Left ventricle myocardium superior (tissue), 1 donor: ENCODE results near the gene PIP5K1C. TPM values are rescaled to one million over a fixed set of nuclear protein-coding genes. Genes with fewer than 3 reads are reported as not detected.

ENCODE experiments used
- ATAC-seq: fragments of 200-7000 bp; cut with Tn5 transposase; one replicate; pipeline ENCODE4 v1.9.1; 2020; ENCODE audit warnings: mild to moderate bottlenecking, moderate library complexity
- DNase-seq: peaks from one replicate; pipeline ENCODE4 v3.0.0-alpha.2; 2020
- intact Hi-C: fragments of 100-400 bp; cut with micrococcal nuclease; formaldehyde crosslinking; loops from one replicate; pipeline ENCODE4 v1.11.0; 2022
- total RNA-seq: library from RNA; stranded (reverse); fragmentation: NEBNext Ultra II Directional; extraction: Animal tissue kit (Norgen Biotek cat#: 25700); gene quantifications from one replicate; pipeline ENCODE4 v1.2.1, GENCODE V29; 2021
- donor health status: DM: no; HTN: yes; CAD: no; lungs with severe emphysema.

The PIP5K1C gene
- total RNA-seq, 1 donor from 2014 or later: 34.7 TPM

DNA sequence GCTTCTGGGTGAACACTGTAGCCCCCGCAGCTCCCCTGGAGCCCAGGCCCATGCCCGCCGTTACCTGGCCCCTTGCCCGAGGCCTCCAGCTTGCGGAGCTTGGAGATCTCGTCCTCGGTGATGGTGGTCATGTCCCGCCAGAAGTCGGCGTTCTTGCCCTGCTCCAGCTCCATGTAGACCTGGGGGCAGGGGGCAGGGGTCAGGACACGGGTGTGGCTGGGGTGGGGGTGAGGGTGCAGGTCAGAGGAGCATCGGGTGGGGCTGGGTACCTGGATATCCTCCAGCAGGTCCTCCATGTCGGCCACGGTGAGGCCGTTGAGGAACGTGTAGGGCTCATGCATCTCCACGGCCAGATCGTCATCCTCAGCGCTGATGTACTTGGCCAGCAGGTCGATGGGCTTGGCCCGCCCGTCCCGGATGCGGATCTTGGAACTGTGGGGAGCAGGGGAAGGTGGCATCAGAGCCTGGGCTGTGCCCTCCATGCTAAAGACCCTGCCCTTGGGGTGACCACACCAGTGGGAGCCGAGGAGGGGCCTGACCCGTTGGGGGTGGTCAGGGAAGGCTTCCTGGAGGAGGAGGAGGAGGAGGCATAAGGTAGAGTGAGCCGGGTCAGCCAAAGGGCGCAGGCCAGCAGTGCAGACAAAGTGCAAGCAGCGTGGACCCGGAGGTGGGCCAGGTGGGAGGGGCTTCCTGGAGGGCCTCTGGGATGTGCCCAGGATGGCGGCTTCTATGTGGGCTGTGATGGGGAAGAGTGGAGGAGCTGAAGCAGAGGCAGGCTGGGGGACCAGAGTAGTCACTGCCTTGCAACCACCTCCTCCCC lies 81.2 kb downstream of the PIP5K1C start:
- ATAC-seq (no peak), DNase-seq (no peak)
- intact Hi-C loops: no loop called here

- peak; percentile 84 for ATAC-seq
- DNase-seq: peak; percentile 84
- intact Hi-C loops: no loop called here
Observed at GRCh38 chr19:3618144-3618810, 82.0 kb downstream of the PIP5K1C start.

GRCh38 chr19:3617463-3617862 lies 82.8 kb downstream of the PIP5K1C start:
- ATAC-seq (peak; percentile 34), DNase-seq (no peak)
- intact Hi-C loops: no loop called here

DNA sequence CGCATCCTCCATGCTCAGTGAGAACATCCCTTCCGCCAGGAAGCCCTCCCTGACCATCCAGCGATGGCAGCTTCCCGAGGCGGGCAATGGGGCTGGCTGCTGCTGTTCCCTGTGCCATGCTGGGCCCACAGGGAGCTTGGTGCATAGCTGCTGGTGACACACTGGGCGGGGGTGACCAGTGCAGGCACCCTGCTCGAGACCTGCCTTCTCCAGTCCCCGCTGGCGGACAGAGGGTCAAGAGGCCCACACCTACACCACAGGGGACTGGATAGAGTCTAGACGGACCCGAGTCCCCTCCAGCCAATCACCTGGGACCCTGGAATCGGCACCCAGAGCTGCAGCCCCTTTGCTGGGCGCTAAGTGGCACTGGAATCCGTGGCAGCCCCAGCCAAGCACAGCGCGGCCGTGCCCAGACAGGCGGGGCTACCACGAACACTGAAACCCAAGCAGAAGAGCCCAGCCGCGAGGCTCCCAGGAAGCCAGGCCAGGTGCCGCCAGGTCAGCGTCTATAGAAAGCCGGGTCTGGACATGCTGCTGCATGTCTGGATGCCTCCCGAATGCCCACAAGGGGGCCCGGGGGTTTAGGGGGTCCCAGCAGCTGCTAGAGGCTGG lies 84.6 kb downstream of the PIP5K1C start:
- DNase-seq (no peak), ATAC-seq (no peak)
- intact Hi-C loops: no loop called here

DNA sequence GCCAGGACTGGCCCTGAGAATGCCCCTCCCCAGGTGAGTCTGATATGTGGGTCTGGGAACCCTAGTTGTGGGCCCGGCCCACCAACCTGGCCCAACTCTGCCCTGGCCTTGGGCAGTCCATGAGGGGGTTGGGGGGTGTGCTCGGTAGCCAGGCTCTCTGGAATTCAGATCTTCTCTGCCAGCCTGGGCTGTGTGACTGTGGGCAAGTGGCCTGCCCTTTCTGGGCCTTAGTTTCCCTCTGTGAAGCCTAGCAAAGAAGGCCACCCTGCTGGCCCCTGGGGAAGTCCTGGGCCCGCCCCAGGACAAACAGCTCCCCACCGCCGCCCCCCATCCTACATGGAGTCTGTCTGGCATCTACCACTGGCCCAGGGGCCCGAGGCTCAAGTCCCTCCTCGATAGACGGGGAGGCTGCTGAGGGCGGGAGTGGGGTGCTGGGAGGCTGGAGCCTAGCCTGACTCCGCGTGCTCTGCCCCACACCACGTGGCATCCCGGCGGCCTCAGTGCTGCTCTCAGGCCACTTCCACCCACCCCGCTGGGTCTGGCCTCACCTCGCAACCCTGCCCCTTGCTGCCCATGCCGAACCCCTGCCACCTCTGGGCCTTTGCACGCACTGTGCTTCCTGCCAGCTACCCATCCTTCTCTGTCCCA lies 85.3 kb downstream of the PIP5K1C start:
- intact Hi-C loops: no loop called here
- ATAC-seq (no peak), DNase-seq (no peak)

GRCh38 chr19:3613818-3614661 lies 86.2 kb downstream of the PIP5K1C start:
- no peak for ATAC-seq
- intact Hi-C loops: no loop called here
- no peak for DNase-seq

GRCh38 chr19:3612901-3613741 lies 87.1 kb downstream of the PIP5K1C start:
- ATAC-seq (no peak), DNase-seq (no peak)
- intact Hi-C loops: no loop called here

DNA sequence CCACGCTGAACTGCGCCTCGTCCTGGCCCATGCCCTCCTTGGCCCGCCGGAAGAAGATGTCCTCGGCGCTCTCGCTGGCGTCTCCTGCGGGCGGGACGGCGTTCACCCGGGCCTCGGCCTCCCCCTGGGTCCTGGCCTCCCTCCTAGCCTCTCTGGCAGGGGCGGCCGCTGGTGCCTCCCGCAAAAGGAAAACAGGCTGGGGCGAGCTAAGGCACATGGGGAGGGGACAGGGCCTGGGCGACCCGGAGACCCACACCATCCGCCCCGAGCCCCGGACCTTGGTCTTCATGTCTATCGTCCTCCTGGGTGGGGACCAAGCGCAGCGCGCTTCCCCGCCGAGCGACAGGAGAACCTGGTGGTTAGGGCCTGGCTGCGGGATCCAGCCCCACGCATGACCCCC lies 87.9 kb downstream of the PIP5K1C start:
- ATAC-seq (no peak), DNase-seq (no peak)
- intact Hi-C loops: no loop called here

GRCh38 chr19:3611841-3612240 lies 88.4 kb downstream of the PIP5K1C start:
- intact Hi-C loops: no loop called here
- ATAC-seq (no peak), DNase-seq (no peak)

DNA sequence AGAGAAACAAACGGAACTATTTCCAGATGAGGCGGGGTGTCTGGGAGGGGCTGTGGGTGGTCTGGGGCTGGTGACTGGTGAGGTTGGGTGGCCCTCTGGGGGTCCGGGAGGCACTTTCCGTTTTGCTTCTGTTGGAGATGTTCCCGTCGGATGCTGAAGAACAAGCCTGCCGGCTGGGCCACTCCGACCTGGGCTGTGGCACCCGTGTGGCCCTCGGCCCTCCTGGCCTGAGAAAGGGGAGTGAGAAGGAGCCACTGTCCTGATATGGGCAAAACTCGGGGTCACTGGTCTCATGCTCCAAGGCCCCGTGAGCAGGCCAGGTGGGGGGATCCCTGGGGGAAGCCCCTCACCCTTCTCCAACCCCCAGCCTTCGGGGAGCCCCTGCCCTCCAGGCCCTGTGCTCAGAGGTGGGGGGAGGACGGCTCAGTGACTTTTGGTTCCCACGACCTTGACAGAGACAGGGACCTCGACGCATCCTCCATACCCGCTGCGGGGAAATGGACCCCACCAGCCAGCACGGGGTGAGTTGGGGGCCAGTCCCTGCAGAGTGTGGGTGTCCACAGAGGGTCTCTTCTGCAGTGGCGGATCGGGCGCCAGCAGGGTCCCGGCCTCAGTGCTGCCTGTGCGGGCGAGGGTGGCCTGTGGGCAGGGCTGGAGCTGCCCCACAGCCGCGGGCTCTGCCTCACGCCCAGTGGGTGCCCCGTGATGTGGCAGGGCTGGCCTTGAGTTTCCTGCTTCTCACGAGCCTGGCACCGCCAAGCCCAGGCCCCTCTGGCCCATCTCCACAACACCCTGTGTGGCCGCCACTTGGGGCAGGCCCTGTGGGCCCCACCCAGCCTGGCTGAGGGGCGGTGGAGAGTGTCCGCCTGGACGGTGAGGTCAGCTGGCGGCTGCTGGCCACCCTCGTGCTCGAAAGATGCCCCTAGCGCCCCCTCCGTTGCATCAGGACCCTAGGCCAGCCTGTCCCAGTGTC lies 89.2 kb downstream of the PIP5K1C start:
- DNase-seq (no peak), ATAC-seq (no peak)
- intact Hi-C loops: no loop called here

DNA sequence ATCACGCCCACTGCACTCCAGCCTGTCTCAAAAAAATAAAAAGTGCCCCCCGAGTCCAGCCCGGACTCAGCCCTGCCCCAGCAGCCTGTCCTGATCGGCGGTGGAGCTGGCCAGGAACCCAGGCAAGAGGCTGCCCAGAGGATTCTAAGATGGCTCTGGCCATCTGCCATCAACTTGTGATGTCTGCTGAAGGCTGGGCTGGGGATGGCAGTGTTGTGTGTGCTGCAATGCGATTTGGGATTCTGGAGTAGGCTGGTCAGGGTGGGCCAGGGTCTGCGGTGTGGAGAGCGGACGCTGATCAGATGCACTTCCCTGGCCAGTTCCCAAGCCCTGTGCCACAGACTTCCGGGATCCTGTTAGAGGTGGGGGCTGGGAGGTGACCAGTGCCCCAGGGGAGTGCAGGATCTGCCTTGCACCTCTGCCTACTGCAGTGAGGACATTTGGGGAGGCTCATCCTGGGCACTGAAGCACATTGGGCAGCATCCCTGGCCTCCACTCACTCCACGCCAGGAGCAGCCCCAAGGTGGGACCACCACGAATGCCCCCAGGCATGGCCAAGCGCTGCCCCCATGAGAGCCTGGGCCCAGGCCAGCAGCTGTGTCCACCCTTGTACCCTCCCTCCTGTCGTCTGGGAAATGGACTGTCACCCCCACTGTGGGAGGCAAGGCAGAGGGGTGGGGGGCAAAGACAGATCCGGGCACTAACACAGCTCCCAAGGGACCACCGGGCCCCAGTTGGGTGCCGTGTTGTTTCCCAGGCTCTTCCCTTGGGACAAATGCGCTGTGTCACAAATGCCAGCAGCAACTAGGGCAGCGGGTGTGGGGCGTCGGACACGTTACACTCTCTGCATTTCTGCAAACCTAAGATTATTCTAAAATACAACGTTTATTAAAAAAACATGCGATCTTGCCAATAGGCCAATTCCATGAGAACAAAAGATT lies 90.2 kb downstream of the PIP5K1C start:
- DNase-seq (no peak), ATAC-seq (no peak)
- intact Hi-C loops: no loop called here

DNA sequence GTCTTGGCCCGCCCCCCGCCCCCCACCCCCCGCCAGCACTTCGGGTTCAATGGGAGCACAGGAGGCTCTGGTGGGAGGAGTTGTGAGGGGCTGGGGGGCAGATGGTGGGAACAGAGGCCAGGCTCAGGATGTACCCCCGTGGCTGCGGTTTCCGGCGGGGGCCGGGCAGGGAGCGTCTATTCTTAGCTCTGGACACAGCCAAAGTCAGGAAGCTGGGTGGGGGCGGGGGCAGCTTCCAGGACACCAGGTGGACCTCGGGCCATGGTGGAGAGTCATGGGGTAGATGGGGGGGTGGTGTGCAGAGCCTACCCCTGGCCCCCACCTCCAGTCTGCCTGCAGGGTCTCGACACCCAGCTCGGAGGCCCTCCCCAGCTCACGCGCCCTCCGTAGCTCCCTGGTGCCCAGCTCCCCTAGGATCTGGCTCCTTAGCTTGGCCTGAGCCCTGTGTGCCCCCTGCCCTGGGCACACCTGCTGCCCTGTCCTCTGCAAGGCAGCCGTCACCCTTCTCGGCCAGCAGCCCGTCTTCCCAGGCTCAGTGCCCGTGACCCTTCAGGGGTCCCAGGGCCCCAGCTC lies 91.4 kb downstream of the PIP5K1C start:
- intact Hi-C loops: no loop called here
- DNase-seq: peak; percentile 69
- peak; percentile 24 for ATAC-seq

GRCh38 chr19:3608079-3608641 lies 92.1 kb downstream of the PIP5K1C start:
- intact Hi-C loops: no loop called here
- ATAC-seq (no peak), DNase-seq (no peak)

- intact Hi-C loops: no loop called here
- DNase-seq: peak; percentile 68
- peak; percentile 65 for ATAC-seq
Observed at GRCh38 chr19:3607303-3608078, 92.8 kb downstream of the PIP5K1C start.
